Measurements from ENCODE around the gene NSD1.

DNA sequence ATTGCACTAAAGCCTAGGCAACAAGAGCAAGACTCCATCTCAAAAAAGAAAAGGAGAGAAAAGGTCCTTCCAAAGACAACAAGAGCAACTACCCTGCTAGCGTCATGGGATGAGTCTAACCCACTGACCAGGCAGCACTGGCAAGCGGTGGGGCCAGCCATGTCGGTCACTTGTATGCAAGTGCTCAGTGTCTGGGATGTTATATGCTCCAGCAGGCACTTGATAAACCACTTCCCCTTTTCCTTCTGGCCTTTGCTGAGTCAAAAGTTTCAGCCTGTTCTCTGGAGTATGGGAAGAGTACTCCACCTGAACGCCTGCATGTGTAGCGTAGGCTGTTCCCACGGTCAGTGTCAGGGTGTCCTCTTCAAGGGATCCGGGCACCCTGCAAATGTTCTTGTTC, 187.3 kb downstream of the NSD1 start:
- TF ChIP-seq, protein P1, sequence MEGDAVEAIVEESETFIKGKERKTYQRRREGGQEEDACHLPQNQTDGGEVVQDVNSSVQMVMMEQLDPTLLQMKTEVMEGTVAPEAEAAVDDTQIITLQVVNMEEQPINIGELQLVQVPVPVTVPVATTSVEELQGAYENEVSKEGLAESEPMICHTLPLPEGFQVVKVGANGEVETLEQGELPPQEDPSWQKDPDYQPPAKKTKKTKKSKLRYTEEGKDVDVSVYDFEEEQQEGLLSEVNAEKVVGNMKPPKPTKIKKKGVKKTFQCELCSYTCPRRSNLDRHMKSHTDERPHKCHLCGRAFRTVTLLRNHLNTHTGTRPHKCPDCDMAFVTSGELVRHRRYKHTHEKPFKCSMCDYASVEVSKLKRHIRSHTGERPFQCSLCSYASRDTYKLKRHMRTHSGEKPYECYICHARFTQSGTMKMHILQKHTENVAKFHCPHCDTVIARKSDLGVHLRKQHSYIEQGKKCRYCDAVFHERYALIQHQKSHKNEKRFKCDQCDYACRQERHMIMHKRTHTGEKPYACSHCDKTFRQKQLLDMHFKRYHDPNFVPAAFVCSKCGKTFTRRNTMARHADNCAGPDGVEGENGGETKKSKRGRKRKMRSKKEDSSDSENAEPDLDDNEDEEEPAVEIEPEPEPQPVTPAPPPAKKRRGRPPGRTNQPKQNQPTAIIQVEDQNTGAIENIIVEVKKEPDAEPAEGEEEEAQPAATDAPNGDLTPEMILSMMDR (IDR thresholded peaks at IDR 0.05) = no peak
- TF ChIP-seq POLR2A (IDR thresholded peaks at IDR 0.05) = no peak

All from vagina (tissue), 2 donors.